Mononuclear cell (primary cell): Measurements from ENCODE around the gene TNNC1. TPM values are rescaled to one million over a fixed set of nuclear protein-coding genes. Genes with fewer than 3 reads are reported as not detected.

Experiments used
- H3K27me3 ChIP-seq: 2 replicates; pipeline ENCODE4 v1.6.0; 2011; ENCODE audit warnings: low read length, control low read depth; ENCODE audit not compliant: insufficient read depth
- H3K4me1 ChIP-seq: 2 replicates; pipeline ENCODE4 v1.5.1; 2011; ENCODE audit warnings: mild to moderate bottlenecking, low read length, control low read depth; ENCODE audit not compliant: insufficient read depth
- H3K4me3 ChIP-seq: 2 replicates; pipeline ENCODE4 v1.5.1; 2011; ENCODE audit warnings: mild to moderate bottlenecking, low read length, moderate library complexity
- H3K9me3 ChIP-seq: 2 replicates; pipeline ENCODE4 v1.5.1; 2011; ENCODE audit warnings: low read depth, mild to moderate bottlenecking, control low read depth, low read length
- total RNA-seq: library from RNA; depleted of rRNA; stranded (reverse); fragments of >200 nt; gene quantifications from one replicate; pipeline ENCODE4 v1.2.3, GENCODE V29; 2012

The TNNC1 gene
- total RNA-seq, 1 donor, result 0.31 TPM

DNA sequence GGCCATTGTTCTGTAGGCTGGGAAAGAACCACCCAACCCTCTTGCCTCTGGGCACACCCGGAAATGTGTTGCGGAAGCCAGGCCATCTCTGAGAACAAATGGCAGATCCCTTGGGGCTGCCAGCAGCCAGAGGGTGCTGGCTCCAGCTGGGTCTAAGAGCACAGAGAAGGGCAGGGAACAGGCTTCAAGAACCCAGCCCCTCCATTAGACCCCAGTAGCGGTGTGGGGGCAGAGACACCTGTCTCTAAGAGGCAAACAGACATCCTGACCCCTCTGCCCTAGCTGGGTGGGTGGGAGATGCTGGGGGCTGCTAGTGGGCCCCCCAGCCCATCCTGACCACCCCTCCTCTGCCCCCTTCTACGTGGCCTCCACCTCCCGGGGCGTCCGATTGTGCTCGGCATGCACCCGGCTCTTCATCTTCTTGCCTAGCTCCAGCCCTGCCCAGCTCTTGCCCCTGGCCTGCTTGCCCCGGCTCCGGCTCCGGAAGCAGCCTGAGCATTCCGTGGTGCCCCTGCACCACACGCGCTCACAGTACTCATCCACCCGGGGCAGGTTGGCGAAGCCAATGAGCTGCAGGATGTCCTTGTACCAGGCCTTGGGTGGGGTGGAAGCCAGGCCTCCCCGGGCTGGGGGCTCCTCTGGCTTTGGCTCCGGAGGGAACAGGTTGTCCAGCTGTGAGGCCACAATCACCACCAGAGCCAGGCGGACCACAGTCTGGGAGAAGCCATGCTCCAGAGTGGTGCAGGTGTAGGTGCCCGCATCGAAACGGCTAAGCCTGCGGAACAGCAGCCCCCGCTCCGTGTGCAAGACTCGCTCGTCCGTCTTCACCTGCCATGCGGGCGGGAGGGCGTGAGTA, 18.4 kb downstream of the TNNC1 start:
- H3K9me3 ChIP-seq, result no peaks in the 10 kb centered on the region
- peaks cover 29% of the 10 kb centered on the region for H3K4me1 ChIP-seq
- no peaks in the 10 kb centered on the region for H3K27me3 ChIP-seq
- H3K4me3 ChIP-seq, result no peak overlapping the region

DNA sequence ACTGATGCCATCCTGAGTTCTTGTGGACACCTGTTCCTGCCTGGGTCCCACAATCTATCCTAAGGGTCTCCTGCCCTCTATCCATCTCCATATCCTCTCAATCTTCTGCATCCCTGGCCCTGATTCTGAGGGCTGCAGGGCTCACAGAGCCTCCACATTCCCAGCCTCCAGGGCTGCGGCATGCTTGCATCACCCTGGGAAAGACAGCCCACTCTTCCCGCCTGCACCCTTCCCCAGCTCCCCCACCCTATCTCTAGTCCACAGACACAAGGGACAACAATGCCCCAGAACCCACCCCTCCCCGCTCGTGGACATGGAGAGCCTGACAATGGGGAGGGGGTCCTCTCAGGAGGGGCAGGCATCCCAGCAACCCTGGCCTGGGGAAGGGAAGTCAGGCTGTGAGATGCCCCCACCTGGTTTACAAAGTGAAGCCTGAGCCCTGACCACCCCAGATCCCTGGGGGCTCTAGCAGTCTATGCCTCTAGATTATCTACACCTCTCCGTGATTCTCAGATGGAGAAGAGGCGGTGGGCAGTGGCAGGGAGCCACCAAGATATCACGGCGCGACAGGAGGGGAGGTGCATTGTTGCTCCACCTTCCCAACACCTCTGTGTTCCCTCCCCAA, 19.2 kb downstream of the TNNC1 start:
- peaks cover 29% of the 10 kb centered on the region for H3K4me1 ChIP-seq
- no peaks in the 10 kb centered on the region for H3K27me3 ChIP-seq
- no peak overlapping the region for H3K4me3 ChIP-seq
- H3K9me3 ChIP-seq, result no peaks in the 10 kb centered on the region

DNA sequence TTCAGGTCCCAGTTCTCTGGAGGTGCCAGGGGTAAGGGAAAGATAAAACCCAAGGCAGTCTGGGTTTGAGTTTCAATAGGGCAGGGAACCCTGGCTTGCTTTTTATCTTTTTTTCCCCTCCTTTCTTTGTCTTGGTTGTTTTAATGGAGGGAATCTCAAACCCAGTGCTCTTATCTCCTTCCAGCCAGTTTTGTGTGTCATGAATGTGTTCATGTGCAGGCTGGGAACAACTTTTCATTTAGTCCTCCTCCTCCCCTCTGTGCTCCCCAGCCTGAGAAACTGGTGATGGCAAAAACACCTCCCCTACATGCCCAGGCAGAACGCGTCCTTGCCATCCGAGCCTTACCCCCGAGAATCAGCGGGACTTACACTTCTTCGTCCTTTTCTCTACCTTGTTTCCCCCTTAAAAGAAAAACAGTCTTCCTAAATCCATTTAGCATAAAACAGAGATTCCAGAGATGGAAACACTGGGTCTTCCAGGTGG, 19.8 kb downstream of the TNNC1 start:
- no peak overlapping the region for H3K4me3 ChIP-seq
- H3K4me1 ChIP-seq, result peaks cover 29% of the 10 kb centered on the region
- H3K27me3 ChIP-seq, result no peaks in the 10 kb centered on the region
- no peaks in the 10 kb centered on the region for H3K9me3 ChIP-seq

DNA sequence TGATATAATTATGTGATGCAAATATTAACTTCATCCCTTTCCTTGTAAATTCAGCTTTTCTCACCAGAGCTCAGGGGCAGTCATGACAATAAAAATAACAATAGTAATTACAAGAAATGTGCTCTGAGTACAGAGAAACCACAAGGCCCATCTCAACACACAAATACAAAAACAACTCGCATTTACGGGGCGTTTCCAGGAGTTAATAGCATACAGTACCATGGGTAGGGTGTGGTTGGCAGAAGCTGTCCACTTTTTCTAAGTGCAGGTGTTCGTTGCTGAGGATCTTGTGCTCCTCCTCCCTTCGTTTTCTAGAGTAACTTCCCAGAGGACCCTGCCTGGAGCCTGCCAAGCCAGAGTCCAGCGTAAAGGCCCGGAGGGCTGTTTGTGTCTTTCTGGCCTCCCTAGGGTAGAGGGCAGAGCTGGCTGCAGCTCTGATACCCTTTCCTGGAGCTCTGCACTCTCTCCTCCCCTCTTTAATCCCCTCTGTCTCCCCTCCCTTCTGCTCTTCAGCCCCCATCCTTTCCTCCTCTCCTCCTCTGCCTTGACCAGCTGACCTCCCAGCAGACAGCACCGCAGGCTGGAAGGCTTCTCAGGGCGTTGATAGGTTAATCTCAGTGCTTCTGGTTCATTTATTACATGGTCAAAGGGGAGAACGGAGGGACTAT, 20.4 kb downstream of the TNNC1 start:
- H3K4me3 ChIP-seq, result no peak overlapping the region
- H3K4me1 ChIP-seq, result peaks cover 29% of the 10 kb centered on the region
- H3K27me3 ChIP-seq, result no peaks in the 10 kb centered on the region
- H3K9me3 ChIP-seq, result no peaks in the 10 kb centered on the region

DNA sequence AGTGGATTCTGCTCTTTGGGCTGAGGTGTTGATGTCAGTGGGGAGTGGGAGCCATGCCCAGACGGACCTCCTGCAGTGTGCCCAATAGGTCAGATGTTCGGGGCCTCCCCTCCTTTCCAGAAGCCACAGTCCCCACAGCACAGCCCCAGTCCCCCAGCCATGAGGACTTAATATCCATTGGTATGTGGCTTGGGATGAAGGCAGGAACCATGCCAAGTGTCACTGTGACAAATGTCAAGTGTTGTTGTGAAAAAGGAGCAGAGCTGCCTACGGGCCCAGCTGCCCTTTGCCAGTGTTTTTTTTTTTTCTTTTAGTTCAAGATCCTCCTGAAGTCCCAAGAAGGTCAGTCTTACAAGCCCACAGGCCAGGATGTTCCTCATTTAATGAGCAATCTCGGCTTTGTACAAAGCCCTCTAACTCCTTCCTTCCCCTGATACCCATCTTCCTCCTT, 21.1 kb downstream of the TNNC1 start:
- Histone ChIP-seq H3K4me1 (peaks cover 29% of the 10 kb centered on the region), H3K27me3 (no peaks in the 10 kb centered on the region), H3K4me3 (no peak overlapping the region), H3K9me3 (no peaks in the 10 kb centered on the region)

DNA sequence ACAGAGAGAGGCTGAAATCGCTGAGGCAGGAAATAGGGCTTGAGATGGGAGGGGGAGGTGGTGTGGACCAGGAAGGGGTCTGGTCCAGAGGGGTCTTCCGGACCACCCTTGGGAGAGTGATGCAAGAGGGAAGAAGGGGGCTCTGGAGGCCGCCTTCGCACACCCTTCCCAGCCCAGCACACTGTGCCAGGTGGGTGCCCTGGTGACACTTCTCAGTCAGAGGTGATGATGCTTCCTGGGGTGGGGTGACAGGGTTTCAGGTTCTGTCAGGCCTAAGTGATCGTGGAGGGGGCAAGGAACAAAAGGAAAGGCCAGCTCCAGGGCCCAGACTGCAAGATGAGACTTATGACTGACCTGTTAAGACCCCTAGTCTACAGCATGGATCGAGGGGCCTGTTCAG, 21.6 kb downstream of the TNNC1 start:
- Histone ChIP-seq H3K9me3 (no peaks in the 10 kb centered on the region), H3K27me3 (no peaks in the 10 kb centered on the region), H3K4me3 (no peak overlapping the region), H3K4me1 (peaks cover 29% of the 10 kb centered on the region)

DNA sequence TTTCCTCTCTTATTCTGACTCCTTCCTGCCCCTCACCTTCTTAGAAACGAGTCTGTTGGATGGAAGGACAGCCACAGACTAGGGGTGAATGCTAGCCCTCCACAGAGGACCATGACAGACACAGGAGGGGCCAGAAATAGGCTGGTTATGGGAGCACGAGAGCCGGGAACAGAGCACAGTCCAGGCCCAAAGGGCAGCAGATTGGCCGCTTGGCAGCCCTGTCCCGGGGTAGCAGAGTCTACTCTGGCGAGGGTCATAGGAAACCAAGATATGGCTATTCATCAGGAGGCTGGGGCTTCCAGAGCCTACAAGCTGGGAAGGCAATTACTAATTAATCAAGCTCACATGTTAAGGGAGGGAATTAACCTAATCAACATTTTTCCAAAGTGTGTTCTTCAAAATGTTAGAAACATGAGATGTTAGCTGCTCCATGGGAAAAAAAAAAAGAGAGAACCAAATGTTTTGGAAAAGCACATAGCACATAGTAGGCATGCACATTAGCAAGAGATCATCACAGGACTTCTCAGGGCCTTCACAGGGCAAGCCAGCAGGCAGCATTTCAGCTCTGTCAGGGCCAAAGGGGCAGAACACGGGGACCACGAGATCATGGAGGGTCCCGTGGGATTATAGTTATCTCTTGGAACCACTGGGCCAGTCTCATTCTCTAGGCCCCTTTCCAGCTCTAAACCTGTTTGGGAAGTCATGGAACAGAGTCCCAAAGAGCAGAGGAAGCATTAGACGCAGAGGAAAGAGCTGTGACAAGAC, 22.2 kb downstream of the TNNC1 start:
- peaks cover 23% of the 10 kb centered on the region for H3K4me1 ChIP-seq
- no peaks in the 10 kb centered on the region for H3K27me3 ChIP-seq
- no peaks in the 10 kb centered on the region for H3K9me3 ChIP-seq
- H3K4me3 ChIP-seq, result no peak overlapping the region

DNA sequence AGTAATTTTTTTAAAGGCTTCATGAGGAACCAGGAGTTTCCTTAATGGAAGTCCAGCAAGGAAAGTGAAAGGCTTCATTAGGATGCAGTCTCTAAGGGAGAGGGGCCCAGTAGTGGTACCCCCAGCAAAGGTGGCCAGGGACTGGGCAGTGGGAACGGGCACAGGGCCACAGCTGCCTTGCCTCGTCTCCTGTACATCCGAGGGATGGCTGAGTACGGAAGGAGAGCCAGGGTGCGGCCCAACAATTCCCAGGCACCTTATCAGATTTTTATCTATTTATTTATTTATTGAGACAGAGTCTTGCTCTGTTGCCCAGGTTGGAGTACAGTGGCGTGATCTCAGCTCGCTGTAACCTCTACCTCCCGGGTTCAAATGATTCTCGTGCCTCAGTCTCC, 23.4 kb downstream of the TNNC1 start:
- H3K9me3 ChIP-seq, result no peaks in the 10 kb centered on the region
- H3K4me1 ChIP-seq, result peaks cover 18% of the 10 kb centered on the region
- no peak overlapping the region for H3K4me3 ChIP-seq
- H3K27me3 ChIP-seq, result no peaks in the 10 kb centered on the region

DNA sequence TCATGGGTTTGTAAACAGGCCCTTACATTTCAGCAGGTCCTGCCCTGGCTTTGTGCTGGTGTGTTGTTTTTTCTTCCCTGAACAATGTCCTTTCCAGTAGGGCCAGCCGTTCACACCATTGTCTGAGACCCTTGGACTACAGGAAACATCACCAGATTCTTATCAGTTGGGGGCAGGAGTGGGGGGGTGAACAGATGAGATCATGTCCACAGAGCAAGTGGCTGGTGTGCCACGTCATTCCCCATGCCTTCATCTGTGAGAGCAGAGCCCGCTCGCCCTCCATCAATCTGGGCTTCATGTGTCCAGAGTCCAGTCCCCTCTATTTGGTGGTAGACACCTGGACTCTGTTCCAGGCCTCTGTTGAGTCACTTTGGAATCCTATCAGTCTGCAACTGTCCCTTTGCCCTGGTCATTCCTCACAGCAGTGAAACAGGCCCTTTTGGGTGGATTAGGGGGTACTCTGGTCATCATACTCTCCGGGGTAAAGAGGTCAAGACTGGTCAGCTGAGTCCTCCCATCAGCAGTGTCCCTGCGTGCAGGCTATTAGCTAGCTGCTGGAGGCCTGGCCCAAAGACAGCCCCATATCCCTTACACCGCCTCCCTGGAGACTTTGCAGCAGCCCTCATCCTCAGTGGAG, 23.9 kb downstream of the TNNC1 start:
- H3K9me3 ChIP-seq, result no peaks in the 10 kb centered on the region
- H3K4me1 ChIP-seq, result peaks cover 18% of the 10 kb centered on the region
- H3K27me3 ChIP-seq, result no peaks in the 10 kb centered on the region
- no peak overlapping the region for H3K4me3 ChIP-seq

DNA sequence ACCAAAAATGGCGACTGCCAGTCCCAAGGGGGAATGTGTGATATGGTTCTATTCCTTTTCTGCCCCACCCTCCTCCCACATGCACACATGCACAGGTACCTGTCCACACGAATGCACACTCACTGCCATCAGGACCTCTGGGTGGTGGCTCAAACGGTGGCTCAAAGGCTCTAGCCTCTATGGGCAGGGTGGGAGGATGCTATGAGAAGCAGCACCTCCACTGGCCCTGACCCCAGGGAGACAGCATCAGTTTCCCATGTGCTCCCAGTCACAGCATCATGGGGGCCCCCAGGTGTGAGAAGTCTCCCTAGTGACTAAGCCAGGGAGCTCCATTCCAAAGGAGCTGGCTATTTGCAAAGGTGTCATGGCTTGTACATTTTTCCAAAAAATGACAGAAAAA, 24.8 kb downstream of the TNNC1 start:
- no peaks in the 10 kb centered on the region for H3K27me3 ChIP-seq
- no peaks in the 10 kb centered on the region for H3K9me3 ChIP-seq
- H3K4me3 ChIP-seq, result no peak overlapping the region
- peaks cover 18% of the 10 kb centered on the region for H3K4me1 ChIP-seq

DNA sequence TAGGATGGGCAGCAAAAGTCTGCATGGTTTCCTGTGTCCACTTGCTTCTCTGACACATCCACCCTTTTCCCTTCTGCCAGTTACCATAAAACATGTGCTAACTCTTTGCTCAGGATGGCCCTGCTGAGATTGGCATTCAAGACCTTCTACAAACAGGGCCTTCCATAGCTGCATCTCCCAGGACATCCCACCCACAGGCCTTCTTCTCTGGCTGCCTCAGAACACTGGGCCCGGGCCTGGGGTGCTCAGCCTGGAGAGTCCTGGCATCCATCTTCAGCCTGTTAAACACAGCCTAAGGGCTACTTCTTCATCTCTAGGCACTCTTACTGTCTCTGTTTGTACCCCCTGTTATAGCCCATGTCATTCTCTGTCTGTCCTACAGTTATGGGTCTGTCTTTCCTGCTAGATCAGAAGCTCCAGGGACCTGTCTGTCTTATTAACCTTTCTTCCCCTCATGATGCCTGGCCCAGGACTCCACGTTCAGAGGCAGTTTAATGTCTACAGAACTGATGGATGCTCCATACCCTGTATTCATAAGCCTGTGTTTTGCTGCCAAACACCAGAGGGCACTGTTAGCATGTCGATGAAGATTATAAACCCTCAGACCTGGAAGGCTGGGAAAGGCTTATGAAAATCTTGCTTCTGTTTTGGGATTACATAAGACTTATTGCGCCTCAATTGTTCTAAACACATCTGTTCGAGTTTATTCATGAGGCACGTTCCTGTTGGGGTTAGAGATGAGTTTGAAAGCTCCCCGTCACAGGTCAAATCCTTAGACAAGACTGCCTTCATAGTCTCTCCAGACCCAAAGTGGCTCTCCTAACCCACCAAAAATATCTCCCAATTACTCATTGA, 25.5 kb downstream of the TNNC1 start:
- Histone ChIP-seq H3K27me3 (no peaks in the 10 kb centered on the region), H3K4me1 (peaks cover 14% of the 10 kb centered on the region), H3K9me3 (no peaks in the 10 kb centered on the region), H3K4me3 (no peak overlapping the region)

DNA sequence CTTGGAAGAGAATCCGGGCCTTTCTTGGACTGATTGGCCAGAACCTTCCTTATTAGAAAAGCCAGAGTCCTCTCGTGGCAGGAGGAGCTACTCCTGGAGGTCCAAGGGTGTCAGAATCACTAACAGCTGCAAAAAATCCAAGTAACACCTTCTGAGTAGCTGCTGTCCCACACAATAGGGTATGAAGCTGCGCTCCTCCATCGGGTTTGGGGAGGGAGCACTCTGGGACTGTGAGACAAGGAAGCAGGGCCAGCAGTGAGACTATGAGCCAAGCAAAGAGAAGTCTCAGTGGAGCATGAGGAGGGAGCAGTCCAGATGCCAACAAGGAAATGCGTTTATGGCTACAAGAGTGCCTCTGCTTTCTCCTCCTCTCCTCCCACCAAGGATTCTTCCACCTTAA, 30.7 kb downstream of the TNNC1 start:
- H3K27me3 ChIP-seq, result no peaks in the 10 kb centered on the region
- H3K4me1 ChIP-seq, result no peaks in the 10 kb centered on the region
- H3K4me3 ChIP-seq, result no peak overlapping the region
- H3K9me3 ChIP-seq, result no peaks in the 10 kb centered on the region

DNA sequence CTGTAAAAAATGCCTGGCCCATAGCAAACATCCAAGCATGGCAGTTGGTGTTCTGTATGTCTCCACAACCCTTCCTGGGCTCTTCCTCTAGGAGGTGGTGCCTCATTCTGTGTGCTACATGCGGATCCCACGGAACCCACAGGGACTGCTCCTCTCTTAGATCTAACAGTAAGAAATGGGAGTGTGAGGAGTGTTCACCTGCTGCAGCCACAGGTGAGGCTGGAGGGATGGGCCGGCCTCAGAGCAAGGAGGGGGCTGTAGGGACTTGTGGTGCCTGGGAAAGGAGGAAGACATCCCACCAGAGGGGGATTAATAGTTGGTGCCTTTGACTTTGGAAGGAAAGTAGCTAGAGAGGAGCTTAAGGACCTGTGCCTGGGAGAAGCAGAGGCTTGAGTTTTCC, 31.2 kb downstream of the TNNC1 start:
- Histone ChIP-seq H3K27me3 (no peaks in the 10 kb centered on the region), H3K4me1 (no peaks in the 10 kb centered on the region), H3K4me3 (no peak overlapping the region), H3K9me3 (no peaks in the 10 kb centered on the region)

DNA sequence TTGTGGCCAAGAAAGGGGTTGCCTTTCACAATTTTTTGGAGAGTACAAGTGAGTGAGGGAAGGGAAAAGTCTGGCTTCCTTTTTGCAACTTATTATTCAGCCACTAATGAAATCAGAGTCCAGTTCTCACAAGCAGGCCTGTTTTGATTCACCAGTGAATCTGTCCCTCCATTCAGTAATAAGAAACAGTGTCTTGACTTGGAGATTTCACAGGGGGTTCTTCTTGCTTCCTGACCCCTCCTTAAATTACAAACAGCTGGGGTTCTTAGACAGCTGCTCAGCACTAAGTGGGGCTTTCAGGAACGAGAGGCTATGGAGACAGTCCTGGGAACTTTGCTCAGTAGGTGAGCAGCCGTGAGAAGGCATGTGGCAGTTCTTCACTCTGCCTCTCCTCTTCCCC, 33.5 kb downstream of the TNNC1 start:
- peaks cover 8% of the 10 kb centered on the region for H3K4me1 ChIP-seq
- no peaks in the 10 kb centered on the region for H3K27me3 ChIP-seq
- no peaks in the 10 kb centered on the region for H3K9me3 ChIP-seq
- H3K4me3 ChIP-seq, result no peak overlapping the region
